CD4-positive, alpha-beta T cell (primary cell): ENCODE measurements around the gene PYY. TPM values are rescaled to one million over a fixed set of nuclear protein-coding genes. Genes with fewer than 3 reads are reported as not detected.
"Not testable (repeated sequence)": the region's sequence is repeated elsewhere in the genome, so short reads cannot be mapped to it uniquely, and the experiment has no call there.

Experiments used
- ATAC-seq: fragments of 200-7000 bp; cut with Tn5 transposase; one replicate; pipeline ENCODE4 v1.10.0; 2022; ENCODE audit warnings: mild to moderate bottlenecking; ENCODE audit not compliant: poor library complexity
- CTCF ChIA-PET: fragments of 350-600 bp; sonication (Branson Sonifier 250); formaldehyde crosslinking; loops from one replicate; lab custom pipeline; 2021; ENCODE audit warnings: antibody characterized with exemption, inconsistent platforms; lab: Charles Lee
- POLR2A ChIA-PET: fragments of 350-600 bp; sonication (Branson Sonifier 250); formaldehyde crosslinking; loops from one replicate; lab custom pipeline; 2021; ENCODE audit warnings: antibody characterized with exemption, inconsistent platforms; lab: Charles Lee
- DNase-seq, 14 experiments: peaks; one replicate each; pipeline ENCODE4 v3.0.0-alpha.2; 2013 to 2020; ENCODE audit warnings: mixed read lengths in 2 of 14
- H3K27ac ChIP-seq, 2 donors: one replicate each; pipeline versions ENCODE4 v1.5.1 to v1.7.0; 2013; ENCODE audit warnings: low read length in 2 of 2, low read depth in 1 of 2, mild to moderate bottlenecking in 1 of 2
- H3K27me3 ChIP-seq, 2 experiments: 1 replicate in 1 of 2; 2 replicates in 1 of 2; pipeline versions ENCODE4 v1.6.1 to v1.7.0; 2013; ENCODE audit warnings: low read length in 2 of 2, control low read depth in 1 of 2, mild to moderate bottlenecking in 1 of 2, moderate library complexity in 1 of 2; ENCODE audit not compliant: insufficient read depth in 2 of 2, control insufficient read depth in 1 of 2
- H3K36me3 ChIP-seq: one replicate; pipeline ENCODE4 v1.6.1; 2013; ENCODE audit warnings: low read length, control low read depth; ENCODE audit not compliant: insufficient read depth
- H3K4me1 ChIP-seq: one replicate; pipeline ENCODE4 v1.6.1; 2013; ENCODE audit warnings: low read length, control low read depth; ENCODE audit not compliant: insufficient read depth
- H3K4me3 ChIP-seq: one replicate; pipeline ENCODE4 v1.5.1; 2013; ENCODE audit warnings: mild to moderate bottlenecking, low read length, moderate library complexity
- H3K9me3 ChIP-seq, 2 experiments: 1 replicate in 1 of 2; 2 replicates in 1 of 2; pipeline versions ENCODE4 v1.6.1 to v1.7.0; 2013; ENCODE audit warnings: low read length in 2 of 2, mild to moderate bottlenecking in 2 of 2, control low read depth in 1 of 2, moderate library complexity in 1 of 2; ENCODE audit not compliant: control insufficient read depth in 1 of 2, insufficient read depth in 1 of 2
- H3K27ac Mint-ChIP-seq: one replicate; pipeline ENCODE4 v1.8.0; 2020; ENCODE audit warnings: mixed read lengths
- H3K27me3 Mint-ChIP-seq: one replicate; pipeline ENCODE4 v1.8.0; 2021; ENCODE audit warnings: mixed read lengths
- H3K36me3 Mint-ChIP-seq: one replicate; pipeline ENCODE4 v1.8.0; 2021; ENCODE audit warnings: low read depth, mixed read lengths
- H3K4me1 Mint-ChIP-seq: one replicate; pipeline ENCODE4 v1.8.0; 2021; ENCODE audit warnings: low read depth, mixed read lengths
- H3K4me3 Mint-ChIP-seq: one replicate; pipeline ENCODE4 v1.8.0; 2020; ENCODE audit warnings: mild to moderate bottlenecking, mixed read lengths
- H3K9me3 Mint-ChIP-seq: one replicate; pipeline ENCODE4 v1.8.0; 2020; ENCODE audit warnings: mixed read lengths
- CTCF ChIP-seq: fragments of 200-600 bp; IDR thresholded peaks from one replicate; pipeline ENCODE4 v1.8.0; 2022; ENCODE audit warnings: antibody characterized with exemption, mild to moderate bottlenecking
- intact Hi-C, 2 experiments: fragments of 100-400 bp; cut with DNase I in 1 of 2; cut with micrococcal nuclease in 1 of 2; formaldehyde crosslinking; loops; one replicate each; pipeline versions ENCODE4 v1.15.1 to v1.9.0; 2023 to 2025; cut with DNase I, micrococcal nuclease
- total RNA-seq, 174 experiments: library from RNA in 2 of 174; stranded (reverse) in 2 of 174; gene quantifications; one replicate each; pipeline ENCODE4 v1.2.3 and lab custom pipeline; 2021 to 2026

The PYY gene
- total RNA-seq, 2 experiments from 2014 or later = not detected

- Mint-ChIP-seq H3K4me1 (no peaks in the 10 kb centered on the region), H3K36me3 (no peaks in the 10 kb centered on the region), H3K4me3 (no peak overlapping the region), H3K27ac (no peak overlapping the region), H3K9me3 (no peaks in the 10 kb centered on the region), H3K27me3 (peaks cover 45% of the 10 kb centered on the region)
- intact Hi-C loops = no loop called here
- Histone ChIP-seq H3K36me3 (no peaks in the 10 kb centered on the region), H3K27ac (no peak overlapping the region), H3K4me3 (no peak overlapping the region), H3K4me1 (no peaks in the 10 kb centered on the region), H3K9me3 (no peaks in the 10 kb centered on the region), H3K27me3 (peaks cover 4 to 13% of the 10 kb centered on the region in 2 experiments)
- ATAC-seq = no peak
- POLR2A ChIA-PET = no interaction called here
- CTCF ChIA-PET = no interaction called here
- no peak for DNase-seq
- no peak for TF ChIP-seq CTCF
These were observed 23.5 kb upstream of the PYY start for GRCh38 chr17:43976963-43977837.

- POLR2A ChIA-PET = no interaction called here
- Mint-ChIP-seq H3K4me3 (no peak overlapping the region), H3K4me1 (peaks cover 5% of the 10 kb centered on the region), H3K9me3 (no peaks in the 10 kb centered on the region), H3K27me3 (peaks cover 37% of the 10 kb centered on the region), H3K36me3 (no peaks in the 10 kb centered on the region), H3K27ac (no peak overlapping the region)
- H3K36me3 ChIP-seq = no peaks in the 10 kb centered on the region
- no peak for DNase-seq
- no peak for ATAC-seq
- intact Hi-C loops = no loop called here
- CTCF ChIA-PET = no interaction called here
- no peaks in the 10 kb centered on the region for H3K9me3 ChIP-seq
- H3K4me1 ChIP-seq = no peaks in the 10 kb centered on the region
- H3K4me3 ChIP-seq = no peak overlapping the region
- no peak for TF ChIP-seq CTCF
- peaks cover 0 to 3% of the 10 kb centered on the region in 2 experiments for H3K27me3 ChIP-seq
- H3K27ac ChIP-seq = no peak overlapping the region
These were observed 22.2 kb upstream of the PYY start for GRCh38 chr17:43975898-43976297.

- POLR2A ChIA-PET = no interaction called here
- intact Hi-C loops = no loop called here
- Histone ChIP-seq H3K4me1 (no peaks in the 10 kb centered on the region), H3K9me3 (no peaks in the 10 kb centered on the region), H3K27ac (no peak overlapping the region), H3K4me3 (no peak overlapping the region), H3K27me3 (no peaks in the 10 kb centered on the region), H3K36me3 (no peaks in the 10 kb centered on the region)
- Mint-ChIP-seq H3K9me3 (no peaks in the 10 kb centered on the region), H3K27ac (no peak overlapping the region), H3K4me3 (no peak overlapping the region), H3K4me1 (peaks cover 5% of the 10 kb centered on the region), H3K27me3 (peaks cover 30% of the 10 kb centered on the region), H3K36me3 (no peaks in the 10 kb centered on the region)
- CTCF ChIA-PET = no interaction called here
- no peak for DNase-seq
- ATAC-seq = no peak
- no peak for TF ChIP-seq CTCF
These were observed 20.9 kb upstream of the PYY start for GRCh38 chr17:43974382-43975266.

- CTCF ChIA-PET = interaction anchor here (1.0 kb wide), 1 partner anchor 28 kb away, joined by 3 read pairs; no protein-coding TSS in a partner anchor
- H3K36me3 ChIP-seq, ATAC-seq, H3K4me1 Mint-ChIP-seq, H3K9me3 ChIP-seq, H3K4me3 Mint-ChIP-seq, H3K4me3 ChIP-seq, H3K27ac ChIP-seq, H3K4me1 ChIP-seq, POLR2A ChIA-PET, H3K27ac Mint-ChIP-seq, intact Hi-C loops, DNase-seq, H3K36me3 Mint-ChIP-seq, H3K9me3 Mint-ChIP-seq, H3K27me3 ChIP-seq: not testable (repeated sequence)
- peaks cover 16% of the 10 kb centered on the region for H3K27me3 Mint-ChIP-seq
These were observed 18.9 kb upstream of the PYY start for GRCh38 chr17:43972444-43973212.
